Memory B cell (primary cell): ENCODE data around the gene B3GNT5.

Experiments
- ATAC-seq: fragments of 150-1000 bp; cut with Tn5 transposase; 2 replicates; pipeline ENCODE4 v1.10.0; 2021; ENCODE audit warnings: low read depth, mild to moderate bottlenecking, moderate library complexity
- DNase-seq, 2 donors: peaks; one replicate each; pipeline ENCODE4 v3.0.0; 2022; ENCODE audit warnings: low spot score in 2 of 2
- H3K27ac Mint-ChIP-seq: one replicate; pipeline ENCODE4 v1.8.0; 2022; ENCODE audit warnings: mild to moderate bottlenecking, moderate library complexity, mixed read lengths
- H3K27me3 Mint-ChIP-seq: one replicate; pipeline ENCODE4 v1.8.0; 2022; ENCODE audit warnings: mixed read lengths
- H3K36me3 Mint-ChIP-seq: one replicate; pipeline ENCODE4 v1.8.0; 2022; ENCODE audit warnings: mild to moderate bottlenecking, mixed read lengths
- H3K4me1 Mint-ChIP-seq: one replicate; pipeline ENCODE4 v1.8.0; 2022; ENCODE audit warnings: mixed read lengths
- H3K4me3 Mint-ChIP-seq: one replicate; pipeline ENCODE4 v1.8.0; 2022; ENCODE audit warnings: mild to moderate bottlenecking, moderate library complexity, mixed read lengths
- H3K9me3 Mint-ChIP-seq: one replicate; pipeline ENCODE4 v1.8.0; 2022; ENCODE audit warnings: mixed read lengths

The B3GNT5 gene

DNA sequence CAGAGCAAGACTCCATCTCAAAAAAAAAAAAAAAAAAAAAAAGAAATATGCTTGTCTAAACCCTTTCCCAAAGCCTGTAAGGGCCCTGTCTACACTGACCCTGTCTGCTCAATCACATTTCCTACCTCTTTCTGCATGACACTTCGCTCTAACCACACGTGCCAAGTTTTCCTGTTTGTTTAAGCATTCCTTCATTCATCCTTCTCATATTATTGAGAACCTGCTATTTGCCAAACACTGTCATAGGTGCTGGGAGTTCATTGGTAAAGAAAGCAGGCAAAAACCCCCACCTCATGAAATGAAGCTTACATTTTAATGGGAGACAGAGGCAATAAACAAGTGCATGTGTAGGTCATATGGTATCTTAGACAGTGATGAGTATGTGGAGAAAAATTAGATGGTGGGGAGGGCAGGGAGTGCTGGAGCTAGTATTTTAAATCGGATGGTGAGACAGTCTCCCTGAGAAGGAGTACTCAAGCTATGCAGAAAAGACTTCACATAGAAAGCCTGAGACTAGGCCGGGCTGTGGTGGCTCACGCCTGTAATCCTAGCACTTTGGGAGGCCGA lies 48.0 kb downstream of the B3GNT5 start:
- ATAC-seq = no peak
- Mint-ChIP-seq H3K36me3 (peaks cover 2% of the 10 kb centered on the region), H3K9me3 (no peaks in the 10 kb centered on the region), H3K4me1 (no peaks in the 10 kb centered on the region), H3K4me3 (no peak overlapping the region), H3K27me3 (peaks cover 1% of the 10 kb centered on the region), H3K27ac (no peak overlapping the region)
- no peak for DNase-seq

DNA sequence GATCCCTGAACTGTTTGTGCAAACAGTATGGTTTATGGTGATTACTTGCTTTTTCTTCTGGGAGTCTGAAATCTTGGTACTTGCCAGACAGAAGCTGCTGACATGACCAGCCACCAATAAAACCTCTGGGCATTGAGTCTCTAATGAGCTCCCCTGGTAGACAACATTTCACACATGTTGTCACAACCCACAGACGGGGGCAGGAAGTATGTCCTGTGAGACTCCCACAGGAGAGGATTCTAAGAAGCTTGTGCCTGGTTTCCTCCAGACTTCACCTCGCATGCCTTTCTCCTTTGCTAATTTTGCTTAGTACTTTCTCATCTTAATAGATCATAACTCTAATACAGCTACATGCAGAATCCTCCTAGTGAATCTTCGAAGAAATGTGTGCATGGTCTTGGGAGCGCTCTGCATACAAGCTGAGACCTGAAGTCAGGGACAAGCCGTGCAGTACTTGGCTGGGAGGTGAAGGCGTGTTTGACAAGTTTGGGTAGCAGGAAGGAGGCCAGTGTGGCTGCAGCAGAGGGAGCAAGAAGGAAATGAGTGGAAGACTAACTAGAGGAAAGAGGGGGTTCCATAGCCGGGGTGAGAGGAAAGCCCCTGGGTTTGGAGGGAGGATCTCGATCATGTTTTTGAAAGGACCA lies 49.0 kb downstream of the B3GNT5 start:
- Mint-ChIP-seq H3K27ac (no peak overlapping the region), H3K36me3 (peaks cover 2% of the 10 kb centered on the region), H3K9me3 (no peaks in the 10 kb centered on the region), H3K4me3 (no peak overlapping the region), H3K4me1 (peaks cover 5% of the 10 kb centered on the region), H3K27me3 (peaks cover 1% of the 10 kb centered on the region)
- DNase-seq (no peak), ATAC-seq (no peak)

DNA sequence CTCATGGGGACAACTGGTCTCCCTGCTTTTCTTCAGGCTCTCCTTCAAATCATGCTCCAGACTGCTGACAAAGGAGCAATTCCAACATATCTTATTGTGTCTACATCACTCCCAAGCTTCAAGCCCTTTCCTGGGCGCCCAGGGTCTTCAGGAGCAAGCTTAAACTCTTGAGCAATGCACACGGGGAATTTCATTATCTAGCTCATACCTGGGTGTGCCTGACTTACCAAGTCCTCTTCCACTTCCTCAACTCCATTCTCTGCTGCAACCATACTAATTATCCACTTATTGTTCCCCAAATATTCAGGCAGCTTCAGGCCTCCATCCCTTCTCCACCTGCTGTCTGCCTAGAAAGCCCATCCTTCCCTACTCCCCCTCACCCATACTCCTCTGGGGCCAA lies 50.6 kb downstream of the B3GNT5 start:
- ATAC-seq = no peak
- Mint-ChIP-seq H3K4me3 (no peak overlapping the region), H3K27me3 (no peaks in the 10 kb centered on the region), H3K4me1 (peaks cover 12% of the 10 kb centered on the region), H3K36me3 (no peaks in the 10 kb centered on the region), H3K9me3 (no peaks in the 10 kb centered on the region), H3K27ac (no peak overlapping the region)
- DNase-seq = no peak

DNA sequence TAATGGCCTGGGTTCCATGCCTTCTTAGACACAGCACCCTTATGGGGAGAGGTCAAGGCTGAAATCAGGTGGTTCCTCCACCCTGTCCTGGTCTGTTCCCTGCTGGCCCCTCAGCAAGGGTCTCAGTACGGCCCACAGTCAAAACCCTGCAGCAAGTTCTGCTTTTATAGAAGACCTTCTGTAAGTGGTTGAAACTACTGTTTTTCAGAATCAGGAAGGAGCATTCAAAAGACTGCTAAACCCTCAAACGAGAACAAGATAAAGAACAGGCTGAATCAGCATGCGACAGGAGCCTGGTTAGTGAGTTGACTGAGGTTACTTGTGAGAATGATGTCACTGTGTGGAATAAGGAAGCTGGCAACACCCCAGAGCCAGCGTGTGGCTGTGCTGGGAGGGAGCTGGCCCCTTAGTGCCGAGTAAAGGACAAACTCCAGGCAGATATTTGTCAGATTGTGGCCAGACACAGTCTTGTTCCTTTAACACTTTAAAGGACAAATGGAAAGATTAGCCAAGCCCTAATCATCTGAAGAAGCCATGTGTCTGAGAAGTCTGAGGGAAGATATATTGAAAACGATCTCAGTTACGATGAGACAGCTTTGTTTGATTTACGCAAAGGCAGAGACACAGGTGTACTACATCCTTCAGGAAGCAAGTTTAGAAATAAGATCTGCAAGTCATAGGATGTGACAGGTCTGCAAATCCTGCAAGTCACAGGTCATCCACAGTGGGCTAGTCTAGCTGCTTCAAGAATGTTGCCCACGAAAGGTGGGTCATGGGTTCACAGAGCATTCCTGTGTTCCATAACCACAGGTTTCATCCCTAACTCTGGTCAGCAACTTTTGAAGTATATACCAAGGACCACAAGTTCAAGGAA lies 54.0 kb downstream of the B3GNT5 start:
- Mint-ChIP-seq H3K36me3 (no peaks in the 10 kb centered on the region), H3K27me3 (no peaks in the 10 kb centered on the region), H3K9me3 (no peaks in the 10 kb centered on the region), H3K27ac (peak overlapping the region; percentile 14), H3K4me3 (no peak overlapping the region), H3K4me1 (peaks cover 12% of the 10 kb centered on the region)
- peak in 1 of 2 donors; percentile 30 for DNase-seq
- peak; percentile 94 for ATAC-seq

DNA sequence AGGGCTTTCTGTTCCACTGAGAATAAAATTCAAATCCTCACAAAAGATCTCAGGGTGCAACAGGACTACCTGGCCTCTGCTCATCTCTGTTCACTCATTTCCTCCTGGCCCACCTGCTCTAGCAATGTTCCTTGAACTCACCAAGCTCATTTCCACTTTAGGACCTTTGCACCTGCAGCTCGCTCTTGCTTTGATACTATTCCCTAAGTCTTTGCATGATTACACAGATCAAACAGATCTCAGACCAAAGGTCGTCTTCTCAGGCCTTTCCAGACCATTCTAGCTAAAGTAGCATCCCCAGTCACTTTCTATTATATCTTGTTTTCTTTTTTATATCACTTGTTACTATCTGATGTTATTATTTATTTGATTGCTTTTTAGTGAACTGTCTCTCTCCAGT lies 54.7 kb downstream of the B3GNT5 start:
- Mint-ChIP-seq H3K4me3 (no peak overlapping the region), H3K27me3 (no peaks in the 10 kb centered on the region), H3K36me3 (no peaks in the 10 kb centered on the region), H3K27ac (no peak overlapping the region), H3K9me3 (no peaks in the 10 kb centered on the region), H3K4me1 (peaks cover 12% of the 10 kb centered on the region)
- DNase-seq (no peak), ATAC-seq (no peak)

DNA sequence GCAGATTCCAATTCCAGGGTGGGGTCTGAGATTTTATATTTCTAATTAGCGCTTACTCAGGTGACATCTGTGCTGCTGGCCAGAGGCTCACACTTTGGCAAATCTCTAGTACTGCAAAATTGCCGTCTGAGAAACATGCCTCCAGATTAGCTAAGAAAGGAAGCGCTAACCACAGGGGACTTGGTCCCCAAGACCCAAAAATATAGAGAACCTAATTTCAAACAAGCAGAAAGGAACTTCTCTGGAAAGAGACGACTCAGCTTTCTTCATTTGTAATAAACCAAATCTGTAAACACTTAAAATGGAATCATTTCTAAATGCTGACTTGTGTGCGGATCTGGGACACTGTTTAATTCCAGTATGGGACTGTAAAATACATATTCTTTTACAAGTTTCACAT lies 55.7 kb downstream of the B3GNT5 start:
- Mint-ChIP-seq H3K4me1 (peaks cover 12% of the 10 kb centered on the region), H3K27me3 (no peaks in the 10 kb centered on the region), H3K27ac (no peak overlapping the region), H3K36me3 (no peaks in the 10 kb centered on the region), H3K9me3 (no peaks in the 10 kb centered on the region), H3K4me3 (no peak overlapping the region)
- no peak for ATAC-seq
- no peak for DNase-seq

DNA sequence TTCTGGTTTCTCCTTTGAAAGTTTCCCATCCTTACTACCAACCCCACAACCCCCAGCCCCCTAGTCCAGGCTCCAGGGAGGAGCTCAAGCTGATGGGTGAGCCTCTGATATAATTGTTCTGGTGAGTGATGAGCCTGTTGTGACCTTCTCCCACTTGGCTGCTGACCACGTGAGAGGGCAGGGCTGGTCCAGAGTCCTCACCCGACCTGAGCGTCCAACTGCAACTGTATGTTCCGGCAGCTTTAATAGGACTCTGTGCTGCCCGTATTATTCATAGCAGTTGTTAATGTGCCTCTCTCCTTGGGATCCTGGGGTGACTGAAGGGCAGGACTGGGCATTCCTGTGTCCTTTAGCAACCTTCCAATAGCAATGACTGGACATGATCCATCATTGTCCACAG lies 56.2 kb downstream of the B3GNT5 start:
- no peaks in the 10 kb centered on the region for H3K9me3 Mint-ChIP-seq
- H3K27ac Mint-ChIP-seq = no peak overlapping the region
- peaks cover 12% of the 10 kb centered on the region for H3K4me1 Mint-ChIP-seq
- ATAC-seq = no peak
- no peak for DNase-seq
- no peaks in the 10 kb centered on the region for H3K36me3 Mint-ChIP-seq
- no peak overlapping the region for H3K4me3 Mint-ChIP-seq
- H3K27me3 Mint-ChIP-seq = no peaks in the 10 kb centered on the region

DNA sequence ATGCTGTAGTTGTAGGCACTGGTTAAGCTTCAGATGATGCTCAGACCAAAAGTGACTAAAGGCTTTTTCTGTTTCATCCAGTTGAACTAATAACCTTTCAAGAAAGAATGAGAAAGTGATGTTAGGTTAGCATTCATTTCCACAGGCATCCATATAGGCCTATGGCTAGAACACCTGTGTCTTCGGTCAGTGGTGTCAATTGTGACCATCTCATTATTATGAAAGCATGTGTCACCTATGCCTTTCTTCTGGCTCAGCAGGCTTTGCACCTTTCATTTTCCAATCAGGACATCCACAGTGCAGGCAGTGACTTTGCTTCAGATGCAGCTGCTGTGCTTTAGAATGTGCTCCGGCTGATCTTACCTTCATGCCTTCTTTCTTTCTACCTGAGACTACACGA lies 57.9 kb downstream of the B3GNT5 start:
- no peak for ATAC-seq
- H3K27ac Mint-ChIP-seq = no peak overlapping the region

DNA sequence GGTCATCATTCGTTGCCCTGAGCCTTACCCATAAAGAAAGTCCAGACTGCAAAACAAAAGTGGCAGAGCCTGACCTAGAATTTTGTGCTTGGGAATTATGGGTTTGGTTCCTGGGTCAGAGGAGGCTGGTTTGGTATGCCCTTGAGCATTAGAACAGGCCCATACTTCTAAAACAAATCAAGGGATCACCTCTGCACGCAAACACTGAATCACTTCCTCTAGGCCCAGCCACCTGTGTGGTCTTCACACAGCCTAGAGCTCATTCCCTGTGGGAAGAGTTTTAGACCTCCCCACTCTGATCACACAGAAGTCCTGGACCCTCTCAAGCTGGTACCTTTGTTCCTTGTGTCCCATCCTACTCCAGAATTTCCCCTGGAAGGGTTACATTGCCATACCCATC lies 59.4 kb downstream of the B3GNT5 start:
- Mint-ChIP-seq H3K36me3 (no peaks in the 10 kb centered on the region), H3K9me3 (no peaks in the 10 kb centered on the region), H3K4me3 (no peak overlapping the region), H3K27ac (no peak overlapping the region), H3K27me3 (no peaks in the 10 kb centered on the region), H3K4me1 (peaks cover 3% of the 10 kb centered on the region)
- ATAC-seq (no peak), DNase-seq (no peak)

More for the DNA sequence above, 57.9 kb downstream of the B3GNT5 start:
- no peaks in the 10 kb centered on the region for H3K27me3 Mint-ChIP-seq
- DNase-seq = no peak
- no peaks in the 10 kb centered on the region for H3K9me3 Mint-ChIP-seq
- peaks cover 12% of the 10 kb centered on the region for H3K4me1 Mint-ChIP-seq
- H3K4me3 Mint-ChIP-seq = no peak overlapping the region
- no peaks in the 10 kb centered on the region for H3K36me3 Mint-ChIP-seq

DNA sequence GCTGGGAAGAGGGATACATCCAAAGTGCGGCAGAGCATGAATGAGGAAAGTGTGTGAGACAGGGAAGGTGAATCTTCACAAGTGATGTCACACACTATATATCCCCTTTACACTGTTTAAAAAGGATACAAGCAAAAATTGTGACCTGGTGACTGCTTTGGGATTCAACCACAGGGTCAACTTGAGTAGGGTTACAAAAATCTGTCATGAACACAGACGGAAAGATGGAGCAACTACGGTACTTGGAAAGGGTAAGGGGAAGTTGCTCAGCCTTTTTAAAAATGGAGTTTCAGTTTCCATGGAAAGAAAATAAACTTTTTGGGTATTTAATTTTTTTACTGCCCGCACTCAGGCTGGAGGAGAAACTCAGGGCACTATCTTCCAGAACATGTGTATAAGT lies 60.3 kb downstream of the B3GNT5 start:
- peaks cover 2% of the 10 kb centered on the region for H3K27me3 Mint-ChIP-seq
- no peaks in the 10 kb centered on the region for H3K36me3 Mint-ChIP-seq
- DNase-seq (no peak), ATAC-seq (no peak)
- H3K4me1 Mint-ChIP-seq = no peaks in the 10 kb centered on the region
- no peak overlapping the region for H3K4me3 Mint-ChIP-seq
- H3K27ac Mint-ChIP-seq = no peak overlapping the region
- H3K9me3 Mint-ChIP-seq = no peaks in the 10 kb centered on the region

DNA sequence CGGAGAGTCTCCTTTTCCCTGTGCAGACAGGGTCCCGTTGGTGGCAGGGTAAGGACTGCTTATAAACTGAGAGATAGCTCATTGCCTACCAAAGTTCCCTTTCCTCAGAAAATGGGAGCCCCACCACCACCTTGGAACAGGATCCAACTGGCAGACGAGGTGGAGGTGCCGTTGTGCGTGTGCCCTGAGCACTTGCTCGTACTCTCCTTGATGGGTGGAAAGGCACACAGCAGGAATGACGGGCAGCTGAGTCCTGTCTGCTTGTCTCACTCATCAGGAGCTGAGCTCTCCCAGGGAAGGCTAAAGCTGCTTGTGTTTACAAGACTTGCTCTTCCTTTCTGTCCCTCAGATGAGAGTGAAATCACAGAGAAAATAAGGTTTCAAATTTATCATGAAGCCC lies 60.7 kb downstream of the B3GNT5 start:
- DNase-seq = no peak
- Mint-ChIP-seq H3K27me3 (peaks cover 2% of the 10 kb centered on the region), H3K9me3 (no peaks in the 10 kb centered on the region), H3K4me3 (no peak overlapping the region), H3K27ac (no peak overlapping the region), H3K36me3 (no peaks in the 10 kb centered on the region), H3K4me1 (no peaks in the 10 kb centered on the region)
- ATAC-seq = no peak

DNA sequence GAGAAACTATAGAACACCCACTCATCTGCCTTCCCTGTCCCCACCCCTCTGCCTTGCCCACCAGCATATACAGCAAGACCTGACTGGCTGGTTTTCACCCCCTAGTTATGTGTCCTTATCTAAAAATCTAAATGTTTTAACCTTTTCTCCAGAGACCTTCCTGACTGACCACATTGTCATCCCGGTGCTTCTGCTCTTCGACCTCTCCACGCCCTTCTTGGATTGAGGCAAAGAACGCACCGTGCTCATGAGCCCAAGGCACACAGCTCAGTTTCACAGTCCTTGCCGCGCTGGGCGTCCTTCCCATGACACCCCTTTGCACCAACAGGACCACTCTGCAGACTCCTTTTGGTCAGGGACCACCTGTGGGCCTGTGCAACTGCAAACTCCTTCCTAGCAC lies 62.7 kb downstream of the B3GNT5 start:
- DNase-seq (no peak), ATAC-seq (no peak)
- H3K9me3 Mint-ChIP-seq = no peaks in the 10 kb centered on the region
- no peaks in the 10 kb centered on the region for H3K36me3 Mint-ChIP-seq
- H3K4me1 Mint-ChIP-seq = peaks cover 2% of the 10 kb centered on the region
- H3K27ac Mint-ChIP-seq = no peak overlapping the region
- no peak overlapping the region for H3K4me3 Mint-ChIP-seq
- H3K27me3 Mint-ChIP-seq = peaks cover 6% of the 10 kb centered on the region

DNA sequence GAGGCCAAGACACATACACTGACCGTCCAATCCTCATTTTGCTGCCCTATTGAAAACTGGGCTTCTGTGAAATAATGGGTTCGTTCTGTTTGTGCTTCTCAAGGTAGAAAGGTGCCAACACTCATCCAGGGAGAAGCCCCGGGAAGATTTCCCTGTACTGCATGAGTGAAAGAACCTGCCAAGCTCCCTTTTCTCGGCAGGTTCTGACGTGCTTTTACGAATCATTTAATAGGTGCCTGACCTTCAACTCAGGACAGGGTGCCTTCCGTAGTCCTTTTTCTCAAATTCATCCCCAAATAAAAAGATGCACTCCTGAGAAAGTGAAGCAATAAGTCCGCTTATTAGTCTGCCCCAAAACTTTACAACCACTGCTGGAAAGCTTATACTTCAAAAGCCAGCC lies 64.2 kb downstream of the B3GNT5 start:
- Mint-ChIP-seq H3K9me3 (no peaks in the 10 kb centered on the region), H3K4me3 (no peak overlapping the region), H3K36me3 (no peaks in the 10 kb centered on the region), H3K27me3 (peaks cover 6% of the 10 kb centered on the region), H3K27ac (no peak overlapping the region), H3K4me1 (peaks cover 2% of the 10 kb centered on the region)
- DNase-seq (no peak), ATAC-seq (no peak)
